H9 (cell line): ENCODE measurements around the gene ARAP1. TPM values are rescaled to one million over a fixed set of nuclear protein-coding genes. Genes with fewer than 3 reads are reported as not detected.

ENCODE experiments used
- DNase-seq: peaks from one replicate; pipeline ENCODE4 v3.0.0-alpha.2; 2017
- H2AFZ ChIP-seq: one replicate; pipeline ENCODE4 v1.6.1; 2013; ENCODE audit warnings: mild to moderate bottlenecking, low read length, control low read depth, moderate library complexity
- H2AK5ac ChIP-seq: 2 replicates; pipeline ENCODE4 v1.6.1; 2013; ENCODE audit warnings: low read length, control low read depth, mixed read lengths; ENCODE audit not compliant: insufficient read length
- H2BK120ac ChIP-seq: one replicate; pipeline ENCODE4 v1.6.1; 2013; ENCODE audit warnings: low read depth, mild to moderate bottlenecking, low read length, control low read depth, inconsistent platforms; ENCODE audit not compliant: poor library complexity, severe bottlenecking
- H2BK12ac ChIP-seq: 2 replicates; pipeline ENCODE4 v1.6.1; 2013; ENCODE audit warnings: low read length, control low read depth, mixed read lengths, low read depth; ENCODE audit not compliant: insufficient read length
- H2BK15ac ChIP-seq: 2 replicates; pipeline ENCODE4 v1.6.1; 2013; ENCODE audit warnings: low read depth, low read length, control low read depth
- H2BK20ac ChIP-seq: one replicate; pipeline ENCODE4 v1.6.1; 2013; ENCODE audit warnings: low read depth, mild to moderate bottlenecking, low read length, control low read depth, inconsistent platforms; ENCODE audit not compliant: poor library complexity, severe bottlenecking
- H2BK5ac ChIP-seq: 2 replicates; pipeline ENCODE4 v1.6.1; 2013; ENCODE audit warnings: low read length, control low read depth, mixed read lengths; ENCODE audit not compliant: insufficient read length
- H3K14ac ChIP-seq: 2 replicates; pipeline ENCODE4 v1.6.1; 2013; ENCODE audit warnings: low read length, control low read depth; ENCODE audit not compliant: insufficient read depth
- H3K18ac ChIP-seq: 2 replicates; pipeline ENCODE4 v1.6.1; 2013; ENCODE audit warnings: low read depth, mild to moderate bottlenecking, mixed read lengths, low read length, control low read depth; ENCODE audit not compliant: insufficient read length
- H3K23ac ChIP-seq: 2 replicates; pipeline ENCODE4 v1.6.1; 2013; ENCODE audit warnings: low read length, control low read depth, mixed read lengths, low read depth; ENCODE audit not compliant: insufficient read length
- H3K23me2 ChIP-seq: 2 replicates; pipeline ENCODE4 v1.6.1; 2013; ENCODE audit warnings: low read depth, mild to moderate bottlenecking, mixed read lengths, low read length, control low read depth; ENCODE audit not compliant: insufficient read length, poor library complexity, severe bottlenecking
- H3K27ac ChIP-seq: 2 replicates; pipeline ENCODE4 v1.5.1; 2013; ENCODE audit warnings: low read length, control low read depth, mixed read lengths, low read depth; ENCODE audit not compliant: insufficient read length
- H3K27me3 ChIP-seq: 2 replicates; pipeline ENCODE4 v1.6.1; 2013; ENCODE audit warnings: low read length, control low read depth, inconsistent platforms; ENCODE audit not compliant: insufficient read depth
- H3K4ac ChIP-seq: 2 replicates; pipeline ENCODE4 v1.6.1; 2013; ENCODE audit warnings: low read depth, mild to moderate bottlenecking, control low read depth, inconsistent platforms, low read length, moderate library complexity
- H3K4me1 ChIP-seq: 2 replicates; pipeline ENCODE4 v1.6.1; 2013; ENCODE audit warnings: low read length, control low read depth, inconsistent platforms; ENCODE audit not compliant: insufficient read depth
- H3K4me2 ChIP-seq: 2 replicates; pipeline ENCODE4 v1.6.1; 2013; ENCODE audit warnings: low read length, control low read depth, mixed read lengths; ENCODE audit not compliant: insufficient read length, insufficient read depth
- H3K56ac ChIP-seq: 2 replicates; pipeline ENCODE4 v1.6.1; 2013; ENCODE audit warnings: low read depth, mild to moderate bottlenecking, mixed read lengths, low read length, control low read depth; ENCODE audit not compliant: insufficient read length
- H3K79me1 ChIP-seq: 2 replicates; pipeline ENCODE4 v1.6.1; 2013; ENCODE audit warnings: low read depth, mild to moderate bottlenecking, moderate library complexity, low read length, control low read depth, inconsistent platforms; ENCODE audit not compliant: insufficient read depth, poor library complexity, severe bottlenecking
- H3K79me2 ChIP-seq: 2 replicates; pipeline ENCODE4 v1.6.1; 2013; ENCODE audit warnings: low read length, control low read depth, inconsistent platforms; ENCODE audit not compliant: insufficient read depth
- H3K9ac ChIP-seq: 2 replicates; pipeline ENCODE4 v1.6.1; 2013; ENCODE audit warnings: low read length, control low read depth, mixed read lengths; ENCODE audit not compliant: insufficient read length; ENCODE audit errors: extremely low read depth
- H3K9me3 ChIP-seq: one replicate; pipeline ENCODE4 v1.6.1; 2013; ENCODE audit warnings: low read depth, low read length, inconsistent platforms; ENCODE audit not compliant: control insufficient read depth
- H3T11ph ChIP-seq: one replicate; pipeline ENCODE4 v1.6.1; 2013; ENCODE audit warnings: mild to moderate bottlenecking, low read length, control low read depth, inconsistent platforms
- H4K20me1 ChIP-seq: one replicate; pipeline ENCODE4 v1.6.1; 2013; ENCODE audit not compliant: control insufficient read depth, insufficient read length, insufficient read depth
- H4K5ac ChIP-seq: 2 replicates; pipeline ENCODE4 v1.6.1; 2013; ENCODE audit warnings: low read depth, mild to moderate bottlenecking, mixed read lengths, low read length, control low read depth; ENCODE audit not compliant: insufficient read length
- H4K8ac ChIP-seq: replicated peaks from 2 replicates; pipeline ENCODE4 v1.6.1; 2013; ENCODE audit warnings: low read length, control low read depth, mixed read lengths, low read depth; ENCODE audit not compliant: insufficient read length
- H4K91ac ChIP-seq: 2 replicates; pipeline ENCODE4 v1.6.1; 2013; ENCODE audit warnings: low read depth, mild to moderate bottlenecking, moderate library complexity, mixed read lengths, low read length, control low read depth; ENCODE audit not compliant: insufficient read length
- H3K27ac Mint-ChIP-seq, 3 experiments: 2 replicates in 2 of 3; 3 replicates in 1 of 3; pipeline ENCODE4 v1.8.0; 2020 to 2021; ENCODE audit warnings: mixed read lengths in 3 of 3, mild to moderate bottlenecking in 1 of 3, moderate library complexity in 1 of 3
- H3K27me3 Mint-ChIP-seq: 2 replicates; pipeline ENCODE4 v1.8.0; 2021; ENCODE audit warnings: low read depth, mild to moderate bottlenecking, moderate library complexity, mixed read lengths
- H3K36me3 Mint-ChIP-seq, 3 experiments: 2 replicates in 2 of 3; 3 replicates in 1 of 3; pipeline ENCODE4 v1.8.0; 2020 to 2021; ENCODE audit warnings: low read depth in 3 of 3, mixed read lengths in 3 of 3; ENCODE audit not compliant: insufficient read depth in 1 of 3
- H3K4me1 Mint-ChIP-seq, 2 experiments: 2 replicates each; pipeline ENCODE4 v1.8.0; 2020; ENCODE audit warnings: mixed read lengths in 2 of 2
- H3K4me3 Mint-ChIP-seq, 2 experiments: 2 replicates in 1 of 2; 3 replicates in 1 of 2; pipeline ENCODE4 v1.8.0; 2020 to 2021; ENCODE audit warnings: mild to moderate bottlenecking in 2 of 2, mixed read lengths in 2 of 2, moderate library complexity in 1 of 2
- H3K9me3 Mint-ChIP-seq, 2 experiments: 2 replicates in 1 of 2; 3 replicates in 1 of 2; pipeline ENCODE4 v1.8.0; 2020; ENCODE audit warnings: mild to moderate bottlenecking in 2 of 2, mixed read lengths in 2 of 2, moderate library complexity in 1 of 2
- CTCF ChIP-seq: fragments of 200-600 bp; sonication (generic); conservative IDR thresholded peaks from 3 replicates; pipeline ENCODE4 v1.8.0; 2021; ENCODE audit warnings: antibody characterized with exemption, mild to moderate bottlenecking
- WGBS: extraction: QIAGEN DNeasy Blood & Tissue Kit; methylation state at CpG from one replicate; pipeline ENCODE4 v1.1.7; 2013; ENCODE audit warnings: missing lambda C conversion rate, low lambda C conversion rate, mixed read lengths; ENCODE audit not compliant: insufficient read length; ENCODE audit errors: extremely low coverage; 5-methylcytosine and 5-hydroxymethylcytosine counted together
- total RNA-seq: library from RNA; stranded (reverse); gene quantifications from 2 replicates; pipeline ENCODE4 v1.2.1, GENCODE V29; 2021

The ARAP1 gene
- total RNA-seq, 1 experiment from 2014 or later: 59.4 TPM

- no peaks in the 10 kb centered on the region for H3K79me2 ChIP-seq
- H4K91ac ChIP-seq: no peak overlapping the region
- no peak overlapping the region for H2BK12ac ChIP-seq
- Mint-ChIP-seq H3K36me3 (peaks cover 17 to 54% (median 31%) of the 10 kb centered on the region in 3 experiments), H3K4me1 (peaks cover 37 to 57% of the 10 kb centered on the region in 2 experiments), H3K9me3 (no peaks in the 10 kb centered on the region), H3K27ac (peak overlapping the region in 2 of 3 experiments; percentile 65 to 93; a peak in 4 of 7 replicates), H3K4me3 (peak overlapping the region; percentile 17 to 34; a peak in 4 of 5 replicates), H3K27me3 (no peaks in the 10 kb centered on the region)
- H3K23ac ChIP-seq: no peak overlapping the region
- no peak overlapping the region for H2AFZ ChIP-seq
- H4K8ac ChIP-seq: no peak overlapping the region
- H3K23me2 ChIP-seq: peaks cover 3% of the 10 kb centered on the region
- H3K18ac ChIP-seq: no peak overlapping the region
- no peaks in the 10 kb centered on the region for H3K27me3 ChIP-seq
- H3K4me2 ChIP-seq: peak overlapping the region; percentile 10
- H4K5ac ChIP-seq: no peak overlapping the region
- H2BK5ac ChIP-seq: no peak overlapping the region
- no peak overlapping the region for H3K56ac ChIP-seq
- H3K4ac ChIP-seq: no peak overlapping the region
- no peak overlapping the region for H3K27ac ChIP-seq
- no peak overlapping the region; the same call in 1 of the 2 replicates for H3K14ac ChIP-seq
- no peak overlapping the region for H2AK5ac ChIP-seq
- H3K79me1 ChIP-seq: no peaks in the 10 kb centered on the region
- no peak for TF ChIP-seq CTCF
- no peak overlapping the region for H2BK20ac ChIP-seq
- H3K9ac ChIP-seq: no peak overlapping the region
- no CpG with 5 or more reads among the region's 5 CpGs for WGBS
- peaks cover 6% of the 10 kb centered on the region for H4K20me1 ChIP-seq
- H3K9me3 ChIP-seq: no peaks in the 10 kb centered on the region
- no peak overlapping the region for H2BK120ac ChIP-seq
- H2BK15ac ChIP-seq: no peak overlapping the region
- no peak overlapping the region for H3T11ph ChIP-seq
- no peak for DNase-seq
- peaks cover 5% of the 10 kb centered on the region; the same call in 1 of the 2 replicates for H3K4me1 ChIP-seq
Observed at GRCh38 chr11:72706579-72706978, 45.6 kb downstream of the ARAP1 start.
